ENCODE data around the gene TMEM59. TPM values are rescaled to one million over a fixed set of nuclear protein-coding genes. Genes with fewer than 3 reads are reported as not detected.

TMEM59 gene
- total RNA-seq, 1 experiment from 2014 or later = 73.5 TPM

DNA sequence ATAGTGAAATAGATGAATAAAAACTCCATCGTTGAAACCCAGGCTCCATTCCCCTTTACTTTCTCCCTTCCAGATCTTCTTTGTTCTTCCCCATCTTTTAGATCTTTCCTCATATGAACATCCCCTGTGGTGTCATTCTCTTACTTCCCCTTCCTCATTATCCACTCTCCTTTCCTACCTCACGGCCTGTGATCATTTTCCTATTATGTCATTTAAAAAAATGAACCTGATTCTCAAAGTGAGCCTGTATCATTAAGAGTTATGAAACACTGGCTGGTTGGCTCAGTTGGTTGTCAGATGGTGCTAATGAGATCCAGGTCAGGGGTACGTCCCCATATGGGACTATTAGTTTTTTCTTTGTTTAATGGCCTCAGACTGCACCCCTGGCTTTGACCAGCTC is 38.7 kb upstream of the TMEM59 start:
- POLR2A ChIA-PET (ENCODE audit: low non-redundant PET) = no interaction called here
- H3K4me1 ChIP-seq (ENCODE audit: insufficient read depth, low read length, poor library complexity, severe bottlenecking) = peaks cover 31% of the 10 kb centered on the region
- CTCF ChIA-PET = no interaction called here
- DNase-seq (ENCODE audit: low spot score) = no peak
- H3K27me3 ChIP-seq (replicated peaks; ENCODE audit: insufficient read depth, low read depth, low read length, poor library complexity) = no peaks in the 10 kb centered on the region
- TF ChIP-seq CTCF (conservative IDR thresholded peaks at IDR 0.05; ENCODE audit: low read depth, low read length) (no peak), EZH2 (IDR thresholded peaks at IDR 0.05; ENCODE audit: borderline replicate concordance, low read depth, low read length, poor library complexity, severe bottlenecking) (no peak)
- intact Hi-C loops (cut with micrococcal nuclease; ENCODE audit: unreplicated experiment) = no loop called here
- H3K36me3 ChIP-seq (ENCODE audit: insufficient read depth, low read length, poor library complexity, severe bottlenecking) = no peaks in the 10 kb centered on the region
- H3K9me3 ChIP-seq (ENCODE audit: low read depth, low read length, poor library complexity, severe bottlenecking) = no peaks in the 10 kb centered on the region
- no TSS peak for BruUV-seq (replicated peaks)
- no peak overlapping the region for H3K4me3 ChIP-seq (ENCODE audit: low read depth, low read length, poor library complexity, severe bottlenecking)
- H3K27ac ChIP-seq (ENCODE audit: low read depth, low read length, poor library complexity, severe bottlenecking) = no peak overlapping the region

- Histone ChIP-seq H3K27me3 (replicated peaks; ENCODE audit: insufficient read depth, low read depth, low read length, poor library complexity) (no peaks in the 10 kb centered on the region), H3K27ac (ENCODE audit: low read depth, low read length, poor library complexity, severe bottlenecking) (no peak overlapping the region), H3K9me3 (ENCODE audit: low read depth, low read length, poor library complexity, severe bottlenecking) (no peaks in the 10 kb centered on the region), H3K4me3 (ENCODE audit: low read depth, low read length, poor library complexity, severe bottlenecking) (no peak overlapping the region), H3K4me1 (ENCODE audit: insufficient read depth, low read length, poor library complexity, severe bottlenecking) (peaks cover 14% of the 10 kb centered on the region), H3K36me3 (ENCODE audit: insufficient read depth, low read length, poor library complexity, severe bottlenecking) (no peaks in the 10 kb centered on the region)
- ChIA-PET CTCF (no interaction called here), POLR2A (ENCODE audit: low non-redundant PET) (no interaction called here)
- no TSS peak for BruUV-seq (replicated peaks)
- TF ChIP-seq CTCF (conservative IDR thresholded peaks at IDR 0.05; ENCODE audit: low read depth, low read length) = no peak
- TF ChIP-seq EZH2 (IDR thresholded peaks at IDR 0.05; ENCODE audit: borderline replicate concordance, low read depth, low read length, poor library complexity, severe bottlenecking) = no peak
- intact Hi-C loops (cut with micrococcal nuclease; ENCODE audit: unreplicated experiment) = no loop called here
- DNase-seq (ENCODE audit: low spot score) = no peak
Measured at GRCh38 chr1:54088385-54088784, 35.4 kb upstream of the TMEM59 start.

GRCh38 chr1:54086754-54087153 is 33.8 kb upstream of the TMEM59 start:
- no peak overlapping the region for H3K27ac ChIP-seq (ENCODE audit: low read depth, low read length, poor library complexity, severe bottlenecking)
- ChIA-PET POLR2A (ENCODE audit: low non-redundant PET) (no interaction called here), CTCF (no interaction called here)
- peaks cover 14% of the 10 kb centered on the region for H3K4me1 ChIP-seq (ENCODE audit: insufficient read depth, low read length, poor library complexity, severe bottlenecking)
- H3K4me3 ChIP-seq (ENCODE audit: low read depth, low read length, poor library complexity, severe bottlenecking) = no peak overlapping the region
- BruUV-seq (replicated peaks) = no TSS peak
- H3K27me3 ChIP-seq (replicated peaks; ENCODE audit: insufficient read depth, low read depth, low read length, poor library complexity) = no peaks in the 10 kb centered on the region
- no peaks in the 10 kb centered on the region for H3K9me3 ChIP-seq (ENCODE audit: low read depth, low read length, poor library complexity, severe bottlenecking)
- no peak for TF ChIP-seq EZH2 (IDR thresholded peaks at IDR 0.05; ENCODE audit: borderline replicate concordance, low read depth, low read length, poor library complexity, severe bottlenecking)
- TF ChIP-seq CTCF (conservative IDR thresholded peaks at IDR 0.05; ENCODE audit: low read depth, low read length) = no peak
- intact Hi-C loops (cut with micrococcal nuclease; ENCODE audit: unreplicated experiment) = no loop called here
- H3K36me3 ChIP-seq (ENCODE audit: insufficient read depth, low read length, poor library complexity, severe bottlenecking) = no peaks in the 10 kb centered on the region
- DNase-seq (ENCODE audit: low spot score) = no peak

Measured in A673 (cell line).